ENCODE data around the gene AMPD2.

- TF ChIP-seq POLR2A (IDR thresholded peaks at IDR 0.05) (no peak), CTCF (IDR thresholded peaks at IDR 0.05) (no peak)
Observed at GRCh38 chr1:109621379-109622136, 1.9 kb downstream of the AMPD2 start.

Data from testis (tissue), 2 donors.